ENCODE measurements around the gene IFIT5. TPM values are rescaled to one million over a fixed set of nuclear protein-coding genes. Genes with fewer than 3 reads are reported as not detected.
A peak's percentile ranks its signal among the peaks of the same experiment; 100 is the strongest.
"Not testable (repeated sequence)": the region's sequence is repeated elsewhere in the genome, so short reads cannot be mapped to it uniquely, and the experiment has no call there.

Gene IFIT5
- polyA plus RNA-seq, 4 donors: 4.5 to 12.9 (median 7.9) TPM

DNA sequence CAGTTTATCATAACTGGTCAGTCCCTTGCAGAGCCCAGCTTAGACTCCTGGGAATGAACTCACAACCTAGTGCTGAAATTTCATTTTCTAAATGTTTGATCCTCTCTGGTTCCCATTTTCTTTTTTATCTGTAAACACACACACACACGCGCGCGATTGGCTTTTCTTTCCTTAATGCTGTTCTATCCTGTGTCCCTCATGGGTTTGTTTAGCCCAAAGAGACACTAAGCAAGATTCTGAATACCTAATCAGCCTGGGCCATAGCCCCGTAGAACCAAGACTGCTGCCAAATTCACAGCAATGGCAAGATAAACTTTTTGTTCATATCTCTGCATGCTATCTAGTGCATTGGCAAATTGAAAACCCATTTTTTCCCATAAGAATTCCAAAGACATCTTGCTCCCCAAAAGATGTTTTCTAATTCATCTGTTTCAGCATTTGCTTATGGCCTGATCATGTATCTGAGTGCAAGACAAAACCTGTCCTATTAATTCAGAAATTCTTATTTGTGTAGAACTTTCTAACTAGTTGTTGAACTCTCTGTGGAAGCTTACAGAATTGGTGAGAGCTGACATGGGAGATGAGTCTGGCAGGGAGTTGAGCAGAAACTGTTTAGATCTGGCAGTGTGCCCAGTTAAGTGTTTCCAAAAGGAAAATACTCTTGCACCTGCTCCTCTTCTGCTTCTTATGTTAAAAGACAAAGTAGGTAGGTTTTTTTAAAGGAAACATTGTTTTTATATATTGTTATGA lies 23.7 kb upstream of the IFIT5 start:
- Histone ChIP-seq H3K4me1 (ENCODE audit: control insufficient read depth in 3 of 3, insufficient read depth in 2 of 3, low read depth in 1 of 3, low read length in 2 of 3) (peaks cover 0 to 8% (median 0%) of the 10 kb centered on the region in 3 donors), H3K27ac (ENCODE audit: low read depth in 1 of 3, low read length in 2 of 3) (no peak overlapping the region), H3K9me3 (ENCODE audit: control insufficient read depth in 2 of 2, insufficient read depth in 1 of 2, low read depth in 1 of 2, low read length in 1 of 2) (no peaks in the 10 kb centered on the region), H3K27me3 (ENCODE audit: control insufficient read depth in 3 of 3, insufficient read depth in 3 of 3, low read length in 3 of 3) (no peaks in the 10 kb centered on the region), H3K36me3 (ENCODE audit: control insufficient read depth in 3 of 3, insufficient read depth in 2 of 3, low read depth in 1 of 3, low read length in 3 of 3) (no peaks in the 10 kb centered on the region), H3K4me3 (ENCODE audit: low read depth in 1 of 3, low read length in 3 of 3) (no peak overlapping the region)
- no peak for DNase-seq
- no peak for FAIRE-seq
- 79 to 88% (median 87%) methylated on average over 5 of the region's 5 CpGs for WGBS, 3 donors

DNA sequence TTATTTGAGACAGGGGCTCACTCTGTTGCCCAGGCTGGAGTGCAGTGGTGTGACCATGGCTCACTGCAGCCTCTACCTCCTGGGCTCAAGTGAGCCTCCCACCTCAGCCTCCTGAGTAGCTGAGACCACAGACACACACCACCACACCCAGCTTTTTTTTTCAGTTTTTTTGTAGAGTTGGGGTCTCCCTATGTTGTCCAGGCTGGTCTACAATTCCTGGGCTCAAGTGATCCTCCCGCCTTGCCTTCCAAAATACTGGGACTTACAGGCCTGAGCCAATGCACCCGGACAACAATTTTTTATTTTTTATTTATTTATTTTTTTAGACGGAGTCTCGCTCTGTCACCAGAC lies 23.2 kb upstream of the IFIT5 start:
- WGBS, 3 donors: 91 to 96% (median 93%) methylated on average over 4 of the region's 4 CpGs

GRCh38 chr10:89391907-89392756 lies 22.2 kb upstream of the IFIT5 start, which contains the start of gene IFIT1:
Gene IFIT1, plus strand, starts transcription at chr10:89392623. Its CDS starts 90 bp downstream, at chr10:89392713.
- DNase-seq (peak; percentile 84 to 90), FAIRE-seq (peak; percentile 5)
- Histone ChIP-seq H3K9me3 (ENCODE audit: control insufficient read depth in 2 of 2, insufficient read depth in 1 of 2, low read depth in 1 of 2, low read length in 1 of 2) (no peaks in the 10 kb centered on the region), H3K36me3 (ENCODE audit: control insufficient read depth in 3 of 3, insufficient read depth in 2 of 3, low read depth in 1 of 3, low read length in 3 of 3) (no peaks in the 10 kb centered on the region), H3K27me3 (ENCODE audit: control insufficient read depth in 3 of 3, insufficient read depth in 3 of 3, low read length in 3 of 3) (no peaks in the 10 kb centered on the region), H3K27ac (ENCODE audit: low read depth in 1 of 3, low read length in 2 of 3) (peak within 1 kb of the TSS; percentile 58 to 96 (median 73)), H3K4me3 (ENCODE audit: low read depth in 1 of 3, low read length in 3 of 3) (peak within 1 kb of the TSS; percentile 20 to 55 (median 46)), H3K4me1 (ENCODE audit: control insufficient read depth in 3 of 3, insufficient read depth in 2 of 3, low read depth in 1 of 3, low read length in 2 of 3) (peaks cover 0 to 8% (median 0%) of the 10 kb centered on the region in 3 donors)
- WGBS, 3 donors: 1 to 3% (median 1%) methylated on average over 8 of the region's 8 CpGs

More for the DNA sequence above, 23.2 kb upstream of the IFIT5 start:
- H3K9me3 ChIP-seq (ENCODE audit: control insufficient read depth in 2 of 2, insufficient read depth in 1 of 2, low read depth in 1 of 2, low read length in 1 of 2); H3K27me3 ChIP-seq (ENCODE audit: control insufficient read depth in 3 of 3, insufficient read depth in 3 of 3, low read length in 3 of 3); H3K4me1 ChIP-seq (ENCODE audit: control insufficient read depth in 3 of 3, insufficient read depth in 2 of 3, low read depth in 1 of 3, low read length in 2 of 3); H3K36me3 ChIP-seq (ENCODE audit: control insufficient read depth in 3 of 3, insufficient read depth in 2 of 3, low read depth in 1 of 3, low read length in 3 of 3); DNase-seq; FAIRE-seq; H3K27ac ChIP-seq (ENCODE audit: low read depth in 1 of 3, low read length in 2 of 3); H3K4me3 ChIP-seq (ENCODE audit: low read depth in 1 of 3, low read length in 3 of 3): not testable (repeated sequence)

DNA sequence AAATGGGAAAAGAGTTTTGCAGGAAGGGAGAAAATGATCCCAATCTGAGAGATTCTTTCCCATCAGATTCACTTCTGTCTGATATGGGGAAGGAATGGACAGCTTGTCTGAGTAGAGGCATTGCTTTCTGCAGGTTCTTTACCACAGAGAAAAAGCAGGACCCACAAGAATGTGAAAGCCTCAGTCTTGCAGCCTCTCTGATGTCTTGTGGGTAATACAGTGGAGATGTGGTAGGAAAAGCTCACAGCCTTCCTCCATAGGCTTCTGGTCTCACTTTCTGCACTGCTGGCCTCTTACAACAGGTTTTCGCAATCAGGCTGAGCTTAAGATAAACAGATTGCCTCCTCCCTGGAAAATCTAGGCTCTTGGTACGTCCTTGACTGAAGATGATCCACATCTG lies 21.4 kb upstream of the IFIT5 start:
- no peaks in the 10 kb centered on the region for H3K9me3 ChIP-seq (ENCODE audit: control insufficient read depth in 2 of 2, insufficient read depth in 1 of 2, low read depth in 1 of 2, low read length in 1 of 2)
- peak overlapping the region in 2 of 3 donors; percentile 46 to 55 for H3K4me3 ChIP-seq (ENCODE audit: low read depth in 1 of 3, low read length in 3 of 3)
- H3K4me1 ChIP-seq (ENCODE audit: control insufficient read depth in 3 of 3, insufficient read depth in 2 of 3, low read depth in 1 of 3, low read length in 2 of 3): peaks cover 0 to 8% (median 0%) of the 10 kb centered on the region in 3 donors
- 27 to 65% (median 45%) methylated on average over 2 of the region's 2 CpGs for WGBS, 3 donors
- FAIRE-seq: no peak
- no peaks in the 10 kb centered on the region for H3K36me3 ChIP-seq (ENCODE audit: control insufficient read depth in 3 of 3, insufficient read depth in 2 of 3, low read depth in 1 of 3, low read length in 3 of 3)
- H3K27me3 ChIP-seq (ENCODE audit: control insufficient read depth in 3 of 3, insufficient read depth in 3 of 3, low read length in 3 of 3): no peaks in the 10 kb centered on the region
- peak in 1 of 2 donors; percentile 49 for DNase-seq
- peak overlapping the region in 2 of 3 donors; percentile 71 to 73 for H3K27ac ChIP-seq (ENCODE audit: low read depth in 1 of 3, low read length in 2 of 3)

GRCh38 chr10:89393898-89394297 lies 20.5 kb upstream of the IFIT5 start:
- no peak for DNase-seq
- H3K36me3 ChIP-seq (ENCODE audit: control insufficient read depth in 3 of 3, insufficient read depth in 2 of 3, low read depth in 1 of 3, low read length in 3 of 3): no peaks in the 10 kb centered on the region
- no peaks in the 10 kb centered on the region for H3K9me3 ChIP-seq (ENCODE audit: control insufficient read depth in 2 of 2, insufficient read depth in 1 of 2, low read depth in 1 of 2, low read length in 1 of 2)
- no peak overlapping the region for H3K27ac ChIP-seq (ENCODE audit: low read depth in 1 of 3, low read length in 2 of 3)
- no peak overlapping the region for H3K4me3 ChIP-seq (ENCODE audit: low read depth in 1 of 3, low read length in 3 of 3)
- H3K27me3 ChIP-seq (ENCODE audit: control insufficient read depth in 3 of 3, insufficient read depth in 3 of 3, low read length in 3 of 3): no peaks in the 10 kb centered on the region
- no peak for FAIRE-seq
- 33 to 44% (median 40%) methylated on average over 3 of the region's 3 CpGs for WGBS, 3 donors
- H3K4me1 ChIP-seq (ENCODE audit: control insufficient read depth in 3 of 3, insufficient read depth in 2 of 3, low read depth in 1 of 3, low read length in 2 of 3): peaks cover 0 to 8% (median 0%) of the 10 kb centered on the region in 3 donors

DNA sequence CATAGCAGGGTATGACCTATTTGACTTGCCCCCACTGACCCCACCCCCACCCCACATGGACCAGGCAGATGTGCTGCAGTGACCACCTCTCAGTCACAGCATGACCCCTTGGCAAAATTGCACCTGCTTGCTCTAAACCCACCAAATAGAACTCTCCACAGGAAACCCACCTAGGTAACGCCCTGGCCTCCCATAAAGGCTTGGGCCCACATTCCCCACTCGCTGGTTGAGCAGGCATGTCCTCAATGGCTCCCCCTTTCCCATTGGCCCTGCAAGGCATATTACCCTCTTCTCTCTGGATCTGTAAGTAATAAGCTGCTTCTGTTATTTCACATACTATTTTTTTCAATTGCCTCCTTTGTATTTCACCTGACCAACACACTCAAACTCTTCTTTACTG lies 19.2 kb upstream of the IFIT5 start:
- no peak for FAIRE-seq
- no peaks in the 10 kb centered on the region for H3K27me3 ChIP-seq (ENCODE audit: control insufficient read depth in 3 of 3, insufficient read depth in 3 of 3, low read length in 3 of 3)
- no peaks in the 10 kb centered on the region for H3K36me3 ChIP-seq (ENCODE audit: control insufficient read depth in 3 of 3, insufficient read depth in 2 of 3, low read depth in 1 of 3, low read length in 3 of 3)
- peaks cover 0 to 8% (median 0%) of the 10 kb centered on the region in 3 donors for H3K4me1 ChIP-seq (ENCODE audit: control insufficient read depth in 3 of 3, insufficient read depth in 2 of 3, low read depth in 1 of 3, low read length in 2 of 3)
- H3K27ac ChIP-seq (ENCODE audit: low read depth in 1 of 3, low read length in 2 of 3): no peak overlapping the region
- H3K4me3 ChIP-seq (ENCODE audit: low read depth in 1 of 3, low read length in 3 of 3): no peak overlapping the region
- WGBS, 3 donors: 92 to 96% (median 95%) methylated on average over 2 of the region's 2 CpGs
- H3K9me3 ChIP-seq (ENCODE audit: control insufficient read depth in 2 of 2, insufficient read depth in 1 of 2, low read depth in 1 of 2, low read length in 1 of 2): no peaks in the 10 kb centered on the region
- no peak for DNase-seq

- no peaks in the 10 kb centered on the region for H3K4me1 ChIP-seq (ENCODE audit: control insufficient read depth in 3 of 3, insufficient read depth in 2 of 3, low read depth in 1 of 3, low read length in 2 of 3)
- DNase-seq (peak in 1 of 2 donors; percentile 56), FAIRE-seq (no peak)
- no peaks in the 10 kb centered on the region for H3K27me3 ChIP-seq (ENCODE audit: control insufficient read depth in 3 of 3, insufficient read depth in 3 of 3, low read length in 3 of 3)
- H3K4me3 ChIP-seq (ENCODE audit: low read depth in 1 of 3, low read length in 3 of 3): no peak overlapping the region
- H3K9me3 ChIP-seq (ENCODE audit: control insufficient read depth in 2 of 2, insufficient read depth in 1 of 2, low read depth in 1 of 2, low read length in 1 of 2): no peaks in the 10 kb centered on the region
- 51 to 63% (median 60%) methylated on average over 5 of the region's 5 CpGs for WGBS, 3 donors
- H3K27ac ChIP-seq (ENCODE audit: low read depth in 1 of 3, low read length in 2 of 3): no peak overlapping the region
- H3K36me3 ChIP-seq (ENCODE audit: control insufficient read depth in 3 of 3, insufficient read depth in 2 of 3, low read depth in 1 of 3, low read length in 3 of 3): peaks cover 0 to 2% (median 0%) of the 10 kb centered on the region in 3 donors
Observed at GRCh38 chr10:89398003-89398749, 16.2 kb upstream of the IFIT5 start.

DNA sequence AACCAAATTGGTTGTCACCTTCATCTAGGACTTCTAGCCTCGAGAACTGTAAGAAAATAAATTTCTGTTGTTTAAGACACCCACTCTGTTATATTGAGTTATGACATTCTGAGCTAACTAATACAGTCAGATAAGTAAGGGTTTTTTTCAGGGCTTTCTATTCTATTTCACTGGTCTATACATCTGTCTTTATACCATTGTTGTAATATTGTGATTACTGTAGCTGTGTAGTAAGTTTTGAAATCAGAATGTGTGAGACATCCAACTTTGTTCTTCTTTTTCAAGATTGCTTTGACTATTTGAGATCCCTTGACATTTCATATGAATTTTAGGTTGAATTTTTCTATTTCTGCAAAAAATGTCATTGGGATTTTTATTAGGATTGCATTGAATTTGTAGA lies 14.4 kb upstream of the IFIT5 start:
- peaks cover 0 to 3% (median 2%) of the 10 kb centered on the region in 3 donors for H3K36me3 ChIP-seq (ENCODE audit: control insufficient read depth in 3 of 3, insufficient read depth in 2 of 3, low read depth in 1 of 3, low read length in 3 of 3)
- FAIRE-seq (no peak), DNase-seq (no peak)
- H3K27ac ChIP-seq (ENCODE audit: low read depth in 1 of 3, low read length in 2 of 3): no peak overlapping the region
- no peak overlapping the region for H3K4me3 ChIP-seq (ENCODE audit: low read depth in 1 of 3, low read length in 3 of 3)
- no peaks in the 10 kb centered on the region for H3K4me1 ChIP-seq (ENCODE audit: control insufficient read depth in 3 of 3, insufficient read depth in 2 of 3, low read depth in 1 of 3, low read length in 2 of 3)
- 83 to 91% (median 88%) methylated on average over 1 of the region's 1 CpG for WGBS, 3 donors
- H3K27me3 ChIP-seq (ENCODE audit: control insufficient read depth in 3 of 3, insufficient read depth in 3 of 3, low read length in 3 of 3): no peaks in the 10 kb centered on the region
- no peaks in the 10 kb centered on the region for H3K9me3 ChIP-seq (ENCODE audit: control insufficient read depth in 2 of 2, insufficient read depth in 1 of 2, low read depth in 1 of 2, low read length in 1 of 2)

Data from small intestine (tissue), 7 donors.